HepG2 (cell line): ENCODE data around the gene TPM1. TPM values are rescaled to one million over a fixed set of nuclear protein-coding genes. Genes with fewer than 3 reads are reported as not detected.

ENCODE experiments used
- BRCA1 ChIP-seq: sonication (generic); formaldehyde crosslinking; IDR thresholded peaks from 2 replicates; pipeline ENCODE4 v1.4.0; 2020; ENCODE audit warnings: missing genetic modification reagents
- CBX2 ChIP-seq, 2 experiments: fragments of 200-600 bp in 1 of 2; sonication (generic); formaldehyde crosslinking in 1 of 2; IDR thresholded peaks; 2 replicates each; pipeline versions ENCODE4 v1.7.0 to v1.8.1; 2018 to 2022; ENCODE audit warnings: low read depth in 2 of 2, low read length in 1 of 2, mild to moderate bottlenecking in 1 of 2, missing genetic modification reagents in 1 of 2
- DPF2 ChIP-seq: sonication (generic); formaldehyde crosslinking; IDR thresholded peaks from 2 replicates; pipeline ENCODE4 v1.4.0; 2020; ENCODE audit warnings: mild to moderate bottlenecking, low read depth, missing genetic modification reagents, borderline replicate concordance
- GLMP ChIP-seq: sonication (generic); formaldehyde crosslinking; IDR thresholded peaks from 2 replicates; pipeline ENCODE4 v1.9.0; 2021; ENCODE audit warnings: missing genetic modification reagents, mild to moderate bottlenecking, borderline replicate concordance
- HMGA1 ChIP-seq: sonication (generic); formaldehyde crosslinking; conservative IDR thresholded peaks from 2 replicates; pipeline ENCODE4 v1.4.0; 2020; ENCODE audit warnings: missing genetic modification reagents
- IKZF1 ChIP-seq: fragments of 450-650 bp; IDR thresholded peaks from 2 replicates; pipeline ENCODE4 v1.7.1; 2016
- KDM6A ChIP-seq: IDR thresholded peaks from 2 replicates; pipeline ENCODE4 v1.6.1; 2016; ENCODE audit warnings: low read depth
- NAIF1 ChIP-seq: sonication (generic); formaldehyde crosslinking; IDR thresholded peaks from 2 replicates; pipeline ENCODE4 v1.5.0; 2020; ENCODE audit warnings: mild to moderate bottlenecking, missing genetic modification reagents, borderline replicate concordance
- NFKB2 ChIP-seq: sonication (generic); formaldehyde crosslinking; IDR thresholded peaks from 2 replicates; pipeline ENCODE4 v1.4.0; 2020; ENCODE audit warnings: missing genetic modification reagents, borderline replicate concordance
- PAX8 ChIP-seq: sonication (generic); formaldehyde crosslinking; IDR thresholded peaks from 2 replicates; pipeline ENCODE4 v1.8.0; 2022; ENCODE audit warnings: mild to moderate bottlenecking, missing genetic modification reagents, borderline replicate concordance
- SIX1 ChIP-seq: sonication (generic); formaldehyde crosslinking; IDR thresholded peaks from 2 replicates; pipeline ENCODE4 v1.4.0; 2020; ENCODE audit warnings: missing genetic modification reagents, borderline replicate concordance
- SMARCE1 ChIP-seq: fragments of 450-650 bp; IDR thresholded peaks from 2 replicates; pipeline ENCODE4 v1.6.1; 2017; ENCODE audit warnings: borderline replicate concordance
- THAP9 ChIP-seq: sonication (generic); formaldehyde crosslinking; IDR thresholded peaks from 2 replicates; pipeline ENCODE4; 2020; ENCODE audit warnings: missing genetic modification reagents, mild to moderate bottlenecking, borderline replicate concordance
- ZNF350 ChIP-seq: sonication (generic); formaldehyde crosslinking; IDR thresholded peaks from 2 replicates; pipeline ENCODE4 v1.4.0; 2020; ENCODE audit warnings: mild to moderate bottlenecking, low read depth, missing genetic modification reagents, borderline replicate concordance
- ZNF563 ChIP-seq: sonication (generic); formaldehyde crosslinking; IDR thresholded peaks from 2 replicates; pipeline ENCODE4 v1.8.0; 2022; ENCODE audit warnings: mild to moderate bottlenecking, moderate library complexity, missing genetic modification reagents
- ZNF674 ChIP-seq: sonication (generic); formaldehyde crosslinking; IDR thresholded peaks from 2 replicates; pipeline ENCODE4 v1.5.0; 2020; ENCODE audit warnings: low read depth, mild to moderate bottlenecking, missing genetic modification reagents
- polyA plus RNA-seq, 8 experiments: library from polyadenylated mRNA; depleted of rRNA in 3 of 8; stranded (reverse) in 7 of 8; unstranded in 1 of 8; fragments of >200 nt; fragmentation: Illumina TruSeq in 4 of 8; extraction: Trizol in 4 of 8; gene quantifications; 2 replicates each; pipeline versions ENCODE4 v1.2.1 to v1.2.3, GENCODE V29; 2011 to 2016; ENCODE audit warnings: low read depth in 4 of 8, missing spikeins in 1 of 8, mixed read lengths in 1 of 8; ENCODE audit not compliant: insufficient read depth in 1 of 8
- total RNA-seq, 5 experiments: library from RNA; depleted of rRNA; stranded (reverse); fragments of >200 nt; fragmentation: Illumina TruSeq; extraction: Trizol; gene quantifications; 2 replicates each; pipeline ENCODE4 v1.2.3, GENCODE V29; 2016; ENCODE audit warnings: low read depth in 1 of 5
- TF ChIP-seq, protein P1 (sequence below): IDR thresholded peaks from 2 replicates; pipeline ENCODE4 v1.6.1; 2012; ENCODE audit warnings: low read depth, low read length, improper control_type of control experiment
- TF ChIP-seq, protein P2 (sequence below): sonication (generic); formaldehyde crosslinking; IDR thresholded peaks from 2 replicates; pipeline ENCODE4 v1.4.0; 2020; ENCODE audit warnings: mild to moderate bottlenecking, missing genetic modification reagents

The TPM1 gene
- total and polyA plus RNA-seq, 2 of the 13 experiments (the other 11 are each of a cell fraction or from before 2014, with no cell fraction given), result 98.9 to 109 TPM

- TF ChIP-seq IKZF1 (no peak), ZNF350 (CRISPR knock-in tag) (no peak), KDM6A (CRISPR knock-in tag) (peak; percentile 96), DPF2 (CRISPR knock-in tag) (peak; percentile 87; the same call in 1 of the 2 replicates), GLMP (CRISPR knock-in tag) (no peak), NFKB2 (CRISPR knock-in tag) (no peak), THAP9 (no peak), BRCA1 (CRISPR knock-in tag) (0 out of 2 replicates have a peak, but pooled peaks have one; percentile 31), SMARCE1 (no peak), ZNF563 (CRISPR knock-in tag) (no peak), HMGA1 (CRISPR knock-in tag) (no peak), PAX8 (CRISPR knock-in tag) (no peak), SIX1 (CRISPR knock-in tag) (peak; percentile 64; the same call in 1 of the 2 replicates), ZNF674 (CRISPR knock-in tag) (no peak), NAIF1 (CRISPR knock-in tag) (no peak), CBX2 (IDR thresholded peaks at IDR 0.05; ENCODE audit: low read depth, low read length) (no peak), CBX2 (CRISPR knock-in tag; IDR thresholded peaks at IDR 0.05; ENCODE audit: low read depth) (no peak)
- TF ChIP-seq, protein P1, sequence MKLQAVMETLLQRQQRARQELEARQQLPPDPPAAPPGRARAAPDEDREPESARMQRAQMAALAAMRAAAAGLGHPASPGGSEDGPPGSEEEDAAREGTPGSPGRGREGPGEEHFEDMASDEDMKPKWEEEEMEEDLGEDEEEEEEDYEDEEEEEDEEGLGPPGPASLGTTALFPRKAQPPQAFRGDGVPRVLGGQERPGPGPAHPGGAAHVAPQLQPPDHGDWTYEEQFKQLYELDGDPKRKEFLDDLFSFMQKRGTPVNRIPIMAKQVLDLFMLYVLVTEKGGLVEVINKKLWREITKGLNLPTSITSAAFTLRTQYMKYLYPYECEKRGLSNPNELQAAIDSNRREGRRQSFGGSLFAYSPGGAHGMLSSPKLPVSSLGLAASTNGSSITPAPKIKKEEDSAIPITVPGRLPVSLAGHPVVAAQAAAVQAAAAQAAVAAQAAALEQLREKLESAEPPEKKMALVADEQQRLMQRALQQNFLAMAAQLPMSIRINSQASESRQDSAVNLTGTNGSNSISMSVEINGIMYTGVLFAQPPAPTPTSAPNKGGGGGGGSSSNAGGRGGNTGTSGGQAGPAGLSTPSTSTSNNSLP, result 0 out of 2 replicates have a peak, but pooled peaks have one; percentile 28
- TF ChIP-seq, protein P2, sequence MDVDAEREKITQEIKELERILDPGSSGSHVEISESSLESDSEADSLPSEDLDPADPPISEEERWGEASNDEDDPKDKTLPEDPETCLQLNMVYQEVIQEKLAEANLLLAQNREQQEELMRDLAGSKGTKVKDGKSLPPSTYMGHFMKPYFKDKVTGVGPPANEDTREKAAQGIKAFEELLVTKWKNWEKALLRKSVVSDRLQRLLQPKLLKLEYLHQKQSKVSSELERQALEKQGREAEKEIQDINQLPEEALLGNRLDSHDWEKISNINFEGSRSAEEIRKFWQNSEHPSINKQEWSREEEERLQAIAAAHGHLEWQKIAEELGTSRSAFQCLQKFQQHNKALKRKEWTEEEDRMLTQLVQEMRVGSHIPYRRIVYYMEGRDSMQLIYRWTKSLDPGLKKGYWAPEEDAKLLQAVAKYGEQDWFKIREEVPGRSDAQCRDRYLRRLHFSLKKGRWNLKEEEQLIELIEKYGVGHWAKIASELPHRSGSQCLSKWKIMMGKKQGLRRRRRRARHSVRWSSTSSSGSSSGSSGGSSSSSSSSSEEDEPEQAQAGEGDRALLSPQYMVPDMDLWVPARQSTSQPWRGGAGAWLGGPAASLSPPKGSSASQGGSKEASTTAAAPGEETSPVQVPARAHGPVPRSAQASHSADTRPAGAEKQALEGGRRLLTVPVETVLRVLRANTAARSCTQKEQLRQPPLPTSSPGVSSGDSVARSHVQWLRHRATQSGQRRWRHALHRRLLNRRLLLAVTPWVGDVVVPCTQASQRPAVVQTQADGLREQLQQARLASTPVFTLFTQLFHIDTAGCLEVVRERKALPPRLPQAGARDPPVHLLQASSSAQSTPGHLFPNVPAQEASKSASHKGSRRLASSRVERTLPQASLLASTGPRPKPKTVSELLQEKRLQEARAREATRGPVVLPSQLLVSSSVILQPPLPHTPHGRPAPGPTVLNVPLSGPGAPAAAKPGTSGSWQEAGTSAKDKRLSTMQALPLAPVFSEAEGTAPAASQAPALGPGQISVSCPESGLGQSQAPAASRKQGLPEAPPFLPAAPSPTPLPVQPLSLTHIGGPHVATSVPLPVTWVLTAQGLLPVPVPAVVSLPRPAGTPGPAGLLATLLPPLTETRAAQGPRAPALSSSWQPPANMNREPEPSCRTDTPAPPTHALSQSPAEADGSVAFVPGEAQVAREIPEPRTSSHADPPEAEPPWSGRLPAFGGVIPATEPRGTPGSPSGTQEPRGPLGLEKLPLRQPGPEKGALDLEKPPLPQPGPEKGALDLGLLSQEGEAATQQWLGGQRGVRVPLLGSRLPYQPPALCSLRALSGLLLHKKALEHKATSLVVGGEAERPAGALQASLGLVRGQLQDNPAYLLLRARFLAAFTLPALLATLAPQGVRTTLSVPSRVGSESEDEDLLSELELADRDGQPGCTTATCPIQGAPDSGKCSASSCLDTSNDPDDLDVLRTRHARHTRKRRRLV (CRISPR knock-in tag), result no peak
These were observed 31.4 kb upstream of the TPM1 start (continued) for GRCh38 chr15:63010920-63011693.
